GM12892 (cell line): ENCODE measurements around the gene SATB2.

ENCODE experiments used
- POLR2A ChIP-seq: IDR thresholded peaks from 2 replicates; pipeline ENCODE4 v1.6.1; 2011; ENCODE audit warnings: low read depth, low read length, control low read depth
- POLR2AphosphoS5 ChIP-seq: IDR thresholded peaks from 2 replicates; pipeline ENCODE4 v1.6.1; 2011; ENCODE audit warnings: low read depth, low read length, control low read depth
- TAF1 ChIP-seq: IDR thresholded peaks from 2 replicates; pipeline ENCODE4 v1.6.1; 2011; ENCODE audit warnings: low read depth, mild to moderate bottlenecking, control low read depth, low read length, borderline replicate concordance

GRCh38 chr2:199449956-199450355 is 7.8 kb downstream of the SATB2 start:
- TF ChIP-seq TAF1 (no peak), POLR2AphosphoS5 (no peak), POLR2A (no peak)
